ENCODE results near the gene GALNT2. TPM values are rescaled to one million over a fixed set of nuclear protein-coding genes. Genes with fewer than 3 reads are reported as not detected.

The GALNT2 gene
- polyA plus RNA-seq, 1 of the 3 experiments (the other 2 are of a cell fraction) = 118 TPM

- POLR2A ChIA-PET = no interaction called here
- Histone ChIP-seq H3K27ac (ENCODE audit: low read depth in 2 of 2, low read length in 1 of 2) (no peak overlapping the region), H3K4me3 (ENCODE audit: low read depth in 2 of 2, low read length in 1 of 2) (no peak overlapping the region), H3K36me3 (replicated peaks in 1 of 2; ENCODE audit: control insufficient read depth in 1 of 2, insufficient read depth in 2 of 2, low read length in 1 of 2) (peaks cover 28 to 54% of the 10 kb centered on the region in 2 experiments), H3K9me3 (no peaks in the 10 kb centered on the region), H3K9me2 (no peaks in the 10 kb centered on the region), H4K20me1 (ENCODE audit: insufficient read depth) (no peaks in the 10 kb centered on the region), H3K27me3 (ENCODE audit: insufficient read depth) (no peaks in the 10 kb centered on the region), H3K4me1 (ENCODE audit: control insufficient read depth in 1 of 2, insufficient read depth in 2 of 2, low read depth in 1 of 2, low read length in 1 of 2) (no peaks in the 10 kb centered on the region), H3K79me2 (ENCODE audit: insufficient read depth) (no peaks in the 10 kb centered on the region), H3K4me2 (no peak overlapping the region), H3F3A (replicated peaks; ENCODE audit: insufficient read depth) (no peaks in the 10 kb centered on the region), H2AFZ (ENCODE audit: low read depth) (no peak overlapping the region), H3K9ac (no peak overlapping the region)
- 94% methylated on average over 10 of the region's 10 CpGs for WGBS (ENCODE audit: low lambda C conversion rate)
- TF ChIP-seq USF1 (IDR thresholded peaks at IDR 0.05; ENCODE audit: borderline replicate concordance, low read depth) (no peak), POLR2AphosphoS5 (IDR thresholded peaks at IDR 0.05; ENCODE audit: low read depth, low read length) (no peak), JUND (IDR thresholded peaks at IDR 0.05) (no peak), NFIC (IDR thresholded peaks at IDR 0.05; ENCODE audit: borderline replicate concordance) (no peak), MAX (IDR thresholded peaks at IDR 0.05; ENCODE audit: low read depth) (no peak), NRF1 (IDR thresholded peaks at IDR 0.05; ENCODE audit: low read depth, low read length) (no peak), RAD21 (IDR thresholded peaks at IDR 0.05; ENCODE audit: low read length) (no peak)
- DNase-seq = no peak
- CTCF ChIA-PET = interaction anchor here (1.4 kb wide), 1 partner anchor 14 kb away, joined by 4 read pairs; no protein-coding TSS in a partner anchor
Measured at GRCh38 chr1:230255991-230256390, 189.0 kb downstream of the GALNT2 start.

GRCh38 chr1:230256896-230257295, 189.9 kb downstream of the GALNT2 start:
- H3K36me3 ChIP-seq (replicated peaks in 1 of 2; ENCODE audit: control insufficient read depth in 1 of 2, insufficient read depth in 2 of 2, low read length in 1 of 2) = peaks cover 35 to 47% of the 10 kb centered on the region in 2 experiments
- TF ChIP-seq CHD2 (IDR thresholded peaks at IDR 0.05; ENCODE audit: low read length, partially characterized antibody) = no peak
- no peak for TF ChIP-seq EP300 (IDR thresholded peaks at IDR 0.05; ENCODE audit: borderline replicate concordance in 1 of 2, low read depth in 1 of 2, low read length in 1 of 2)
- no peak for TF ChIP-seq NFIC (IDR thresholded peaks at IDR 0.05; ENCODE audit: borderline replicate concordance)
- no peak for TF ChIP-seq MEF2A (IDR thresholded peaks at IDR 0.05; ENCODE audit: borderline replicate concordance, low read depth)
- TF ChIP-seq REST (IDR thresholded peaks at IDR 0.05; ENCODE audit: low read depth, low read length) = no peak
- TF ChIP-seq RAD21 (IDR thresholded peaks at IDR 0.05; ENCODE audit: low read length) = no peak
- no peak for TF ChIP-seq MAX (IDR thresholded peaks at IDR 0.05; ENCODE audit: low read depth)
- TF ChIP-seq FOXJ3 (CRISPR knock-in tag; IDR thresholded peaks at IDR 0.05) = no peak
- no peak for TF ChIP-seq SMC3 (IDR thresholded peaks at IDR 0.05; ENCODE audit: low read depth, low read length)
- TF ChIP-seq EZH2phosphoT487 (IDR thresholded peaks at IDR 0.05; ENCODE audit: borderline replicate concordance, low read depth) = no peak
- no peak for TF ChIP-seq POLR2AphosphoS5 (IDR thresholded peaks at IDR 0.05; ENCODE audit: low read depth, low read length)
- TF ChIP-seq TEAD4 (IDR thresholded peaks at IDR 0.05; ENCODE audit: borderline replicate concordance, insufficient read depth) = no peak
- no peak for TF ChIP-seq GATA2 (CRISPR knock-in tag; IDR thresholded peaks at IDR 0.05)
- no peak for TF ChIP-seq TCF12 (IDR thresholded peaks at IDR 0.05)
- TF ChIP-seq PBX3 (IDR thresholded peaks at IDR 0.05) = no peak
- no peak for TF ChIP-seq RXRA (IDR thresholded peaks at IDR 0.05; ENCODE audit: borderline replicate concordance, low read depth)
- TF ChIP-seq GABPA (IDR thresholded peaks at IDR 0.05; ENCODE audit: low read depth) = no peak
- TF ChIP-seq SIN3A (IDR thresholded peaks at IDR 0.05; ENCODE audit: borderline replicate concordance, low read depth, low read length) = no peak
- H3K27ac ChIP-seq (ENCODE audit: low read depth in 2 of 2, low read length in 1 of 2) = no peak overlapping the region
- CTCF ChIA-PET = no interaction called here
- no peaks in the 10 kb centered on the region for H3K79me2 ChIP-seq (ENCODE audit: insufficient read depth)
- no peaks in the 10 kb centered on the region for H3K9me3 ChIP-seq
- 85% methylated on average over 6 of the region's 6 CpGs for WGBS (ENCODE audit: low lambda C conversion rate)
- no peaks in the 10 kb centered on the region for H3K9me2 ChIP-seq
- no peaks in the 10 kb centered on the region for H3F3A ChIP-seq (replicated peaks; ENCODE audit: insufficient read depth)
- POLR2A ChIA-PET = no interaction called here
- no peaks in the 10 kb centered on the region for H3K27me3 ChIP-seq (ENCODE audit: insufficient read depth)
- no peak overlapping the region for H3K9ac ChIP-seq
- no peak for DNase-seq
- H3K4me3 ChIP-seq (ENCODE audit: low read depth in 2 of 2, low read length in 1 of 2) = no peak overlapping the region
- H3K4me2 ChIP-seq = no peak overlapping the region
- no peaks in the 10 kb centered on the region for H4K20me1 ChIP-seq (ENCODE audit: insufficient read depth)
- H2AFZ ChIP-seq (ENCODE audit: low read depth) = no peak overlapping the region
- no peaks in the 10 kb centered on the region for H3K4me1 ChIP-seq (ENCODE audit: control insufficient read depth in 1 of 2, insufficient read depth in 2 of 2, low read depth in 1 of 2, low read length in 1 of 2)
